ENCODE results near the gene CDH19.

CDH19 gene

GRCh38 chr18:66566616-66567015 is 37.3 kb downstream of the CDH19 start:
- Histone ChIP-seq H3K9me3 (ENCODE audit: control insufficient read depth, insufficient read depth, low read length) (no peaks in the 10 kb centered on the region), H3K4me1 (ENCODE audit: control insufficient read depth, insufficient read depth, low read length) (no peaks in the 10 kb centered on the region), H3K27me3 (ENCODE audit: control insufficient read depth, insufficient read depth, low read length) (no peaks in the 10 kb centered on the region), H3K36me3 (ENCODE audit: control insufficient read depth, insufficient read depth, low read length) (no peaks in the 10 kb centered on the region), H3K27ac (ENCODE audit: low read length) (no peak overlapping the region), H3K4me3 (ENCODE audit: low read length) (no peak overlapping the region)
- DNase-seq (ENCODE audit: low read depth, low spot score): no peak
- WGBS (ENCODE audit: insufficient coverage, insufficient read length): 100% methylated on average over 1 of the region's 5 CpGs

- Histone ChIP-seq H3K4me3 (ENCODE audit: low read length) (no peak overlapping the region), H3K36me3 (ENCODE audit: control insufficient read depth, insufficient read depth, low read length) (no peaks in the 10 kb centered on the region), H3K9me3 (ENCODE audit: control insufficient read depth, insufficient read depth, low read length) (no peaks in the 10 kb centered on the region), H3K4me1 (ENCODE audit: control insufficient read depth, insufficient read depth, low read length) (no peaks in the 10 kb centered on the region), H3K27ac (ENCODE audit: low read length) (no peak overlapping the region), H3K27me3 (ENCODE audit: control insufficient read depth, insufficient read depth, low read length) (no peaks in the 10 kb centered on the region)
- DNase-seq (ENCODE audit: low read depth, low spot score): no peak
Measured at GRCh38 chr18:66564236-66564635, 39.7 kb downstream of the CDH19 start.

DNA sequence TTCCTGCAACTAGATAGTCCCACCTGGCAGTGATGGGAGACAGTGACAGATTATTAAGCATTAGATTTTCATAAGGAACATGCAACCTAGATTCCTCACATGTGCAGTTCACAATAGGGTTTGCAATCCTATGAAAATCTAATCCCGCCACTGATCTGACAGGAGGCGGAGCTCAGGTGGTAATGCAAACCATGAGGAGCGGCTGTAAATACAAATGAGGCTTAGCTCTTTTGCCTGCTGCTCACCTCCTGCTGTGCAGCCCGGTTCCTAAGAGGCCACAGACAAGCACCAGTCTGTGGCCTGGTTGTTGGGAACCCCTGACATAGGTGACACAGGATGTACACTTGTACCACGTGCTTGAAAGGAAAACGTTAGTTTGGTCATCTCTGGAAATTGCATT is 41.6 kb downstream of the CDH19 start:
- no peak for DNase-seq (ENCODE audit: low read depth, low spot score)
- Histone ChIP-seq H3K27ac (ENCODE audit: low read length) (no peak overlapping the region), H3K4me3 (ENCODE audit: low read length) (no peak overlapping the region), H3K9me3 (ENCODE audit: control insufficient read depth, insufficient read depth, low read length) (no peaks in the 10 kb centered on the region), H3K27me3 (ENCODE audit: control insufficient read depth, insufficient read depth, low read length) (no peaks in the 10 kb centered on the region), H3K4me1 (ENCODE audit: control insufficient read depth, insufficient read depth, low read length) (no peaks in the 10 kb centered on the region), H3K36me3 (ENCODE audit: control insufficient read depth, insufficient read depth, low read length) (no peaks in the 10 kb centered on the region)
- WGBS (ENCODE audit: insufficient coverage, insufficient read length): no CpG with 5 or more reads among the region's 6 CpGs

DNA sequence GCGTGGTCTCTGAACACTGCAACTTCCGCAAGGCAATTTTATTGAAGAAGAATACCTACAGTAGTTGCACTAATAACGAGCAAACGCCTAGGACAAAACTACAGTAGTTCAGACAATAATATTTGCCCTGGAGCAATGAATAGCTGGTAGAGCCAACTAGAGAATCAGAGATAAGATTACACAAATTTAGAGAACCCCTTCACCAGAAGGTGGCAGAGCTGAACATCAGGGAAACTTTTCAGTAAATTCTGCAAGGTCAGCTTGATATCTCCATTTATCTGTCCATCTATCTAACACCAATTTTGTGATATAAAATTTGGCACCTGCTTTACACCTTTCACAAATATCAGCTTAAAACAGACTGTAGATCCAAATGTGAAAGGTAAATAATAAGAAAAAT is 43.8 kb downstream of the CDH19 start:
- H3K9me3 ChIP-seq (ENCODE audit: control insufficient read depth, insufficient read depth, low read length): no peaks in the 10 kb centered on the region
- H3K27ac ChIP-seq (ENCODE audit: low read length): no peak overlapping the region
- no peaks in the 10 kb centered on the region for H3K36me3 ChIP-seq (ENCODE audit: control insufficient read depth, insufficient read depth, low read length)
- H3K27me3 ChIP-seq (ENCODE audit: control insufficient read depth, insufficient read depth, low read length): no peaks in the 10 kb centered on the region
- peak; percentile 7 for DNase-seq (ENCODE audit: low read depth, low spot score)
- H3K4me1 ChIP-seq (ENCODE audit: control insufficient read depth, insufficient read depth, low read length): no peaks in the 10 kb centered on the region
- no CpG with 5 or more reads among the region's 4 CpGs for WGBS (ENCODE audit: insufficient coverage, insufficient read length)
- H3K4me3 ChIP-seq (ENCODE audit: low read length): no peak overlapping the region

GRCh38 chr18:66558773-66559172 is 45.1 kb downstream of the CDH19 start:
- no CpG with 5 or more reads among the region's 5 CpGs for WGBS (ENCODE audit: insufficient coverage, insufficient read length)
- DNase-seq (ENCODE audit: low read depth, low spot score): no peak
- no peaks in the 10 kb centered on the region for H3K27me3 ChIP-seq (ENCODE audit: control insufficient read depth, insufficient read depth, low read length)
- H3K4me1 ChIP-seq (ENCODE audit: control insufficient read depth, insufficient read depth, low read length): no peaks in the 10 kb centered on the region
- no peak overlapping the region for H3K27ac ChIP-seq (ENCODE audit: low read length)
- H3K4me3 ChIP-seq (ENCODE audit: low read length): no peak overlapping the region
- H3K9me3 ChIP-seq (ENCODE audit: control insufficient read depth, insufficient read depth, low read length): no peaks in the 10 kb centered on the region
- H3K36me3 ChIP-seq (ENCODE audit: control insufficient read depth, insufficient read depth, low read length): no peaks in the 10 kb centered on the region

- no peaks in the 10 kb centered on the region for H3K9me3 ChIP-seq (ENCODE audit: control insufficient read depth, insufficient read depth, low read length)
- DNase-seq (ENCODE audit: low read depth, low spot score): no peak
- no peaks in the 10 kb centered on the region for H3K4me1 ChIP-seq (ENCODE audit: control insufficient read depth, insufficient read depth, low read length)
- no peaks in the 10 kb centered on the region for H3K27me3 ChIP-seq (ENCODE audit: control insufficient read depth, insufficient read depth, low read length)
- H3K4me3 ChIP-seq (ENCODE audit: low read length): no peak overlapping the region
- no peak overlapping the region for H3K27ac ChIP-seq (ENCODE audit: low read length)
- H3K36me3 ChIP-seq (ENCODE audit: control insufficient read depth, insufficient read depth, low read length): no peaks in the 10 kb centered on the region
Measured at GRCh38 chr18:66557091-66557490, 46.8 kb downstream of the CDH19 start.

- H3K36me3 ChIP-seq (ENCODE audit: control insufficient read depth, insufficient read depth, low read length): no peaks in the 10 kb centered on the region
- 95% methylated on average over 2 of the region's 2 CpGs for WGBS (ENCODE audit: insufficient coverage, insufficient read length)
- H3K4me3 ChIP-seq (ENCODE audit: low read length): no peak overlapping the region
- no peaks in the 10 kb centered on the region for H3K27me3 ChIP-seq (ENCODE audit: control insufficient read depth, insufficient read depth, low read length)
- H3K9me3 ChIP-seq (ENCODE audit: control insufficient read depth, insufficient read depth, low read length): no peaks in the 10 kb centered on the region
- DNase-seq (ENCODE audit: low read depth, low spot score): no peak
- no peak overlapping the region for H3K27ac ChIP-seq (ENCODE audit: low read length)
- H3K4me1 ChIP-seq (ENCODE audit: control insufficient read depth, insufficient read depth, low read length): no peaks in the 10 kb centered on the region
Measured at GRCh38 chr18:66555585-66555984, 48.3 kb downstream of the CDH19 start.

DNA sequence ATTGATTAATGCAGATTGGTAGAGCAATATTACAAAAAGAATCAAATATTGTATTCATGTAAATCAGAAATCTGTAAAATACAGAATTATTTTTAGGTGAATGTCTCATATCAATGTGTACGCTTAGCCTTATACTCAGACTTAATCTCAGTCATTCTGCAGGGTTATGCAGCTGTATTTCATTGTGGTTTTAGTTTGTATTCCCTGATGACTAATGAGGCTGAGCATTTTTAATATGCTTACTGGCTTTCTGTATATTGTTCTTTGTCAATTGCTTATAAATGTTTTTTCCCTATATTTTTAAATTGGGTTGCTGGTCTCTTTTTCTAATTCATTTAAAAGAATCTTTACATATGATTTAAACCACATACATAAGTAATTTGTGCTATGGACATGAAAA is 50.1 kb downstream of the CDH19 start:
- no peak for DNase-seq (ENCODE audit: low read depth, low spot score)
- Histone ChIP-seq H3K36me3 (ENCODE audit: control insufficient read depth, insufficient read depth, low read length) (no peaks in the 10 kb centered on the region), H3K27me3 (ENCODE audit: control insufficient read depth, insufficient read depth, low read length) (no peaks in the 10 kb centered on the region), H3K27ac (ENCODE audit: low read length) (no peak overlapping the region), H3K4me1 (ENCODE audit: control insufficient read depth, insufficient read depth, low read length) (no peaks in the 10 kb centered on the region), H3K9me3 (ENCODE audit: control insufficient read depth, insufficient read depth, low read length) (no peaks in the 10 kb centered on the region), H3K4me3 (ENCODE audit: low read length) (no peak overlapping the region)
- no CpG with 5 or more reads among the region's 1 CpG for WGBS (ENCODE audit: insufficient coverage, insufficient read length)

DNA sequence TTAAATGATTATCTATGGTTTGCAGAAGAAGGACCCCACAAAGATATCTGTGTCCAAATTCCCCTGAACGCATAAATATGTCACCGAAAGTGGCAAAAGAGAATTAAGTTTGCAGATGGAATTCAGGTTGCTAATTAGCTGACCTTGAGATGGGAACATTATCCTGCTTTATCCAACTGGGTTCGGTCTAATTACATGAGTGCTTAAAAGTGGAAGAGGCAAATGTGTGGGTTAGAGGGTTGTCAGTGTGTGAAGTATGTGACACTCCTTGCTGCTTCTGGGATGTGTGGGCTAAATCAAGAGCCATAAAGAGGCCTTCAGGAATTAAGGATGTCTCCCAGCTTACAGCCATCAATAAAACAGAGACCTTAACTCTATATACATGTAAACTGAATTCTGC is 53.5 kb downstream of the CDH19 start:
- Histone ChIP-seq H3K4me1 (ENCODE audit: control insufficient read depth, insufficient read depth, low read length) (no peaks in the 10 kb centered on the region), H3K4me3 (ENCODE audit: low read length) (no peak overlapping the region), H3K9me3 (ENCODE audit: control insufficient read depth, insufficient read depth, low read length) (no peaks in the 10 kb centered on the region), H3K36me3 (ENCODE audit: control insufficient read depth, insufficient read depth, low read length) (no peaks in the 10 kb centered on the region), H3K27me3 (ENCODE audit: control insufficient read depth, insufficient read depth, low read length) (no peaks in the 10 kb centered on the region), H3K27ac (ENCODE audit: low read length) (no peak overlapping the region)
- WGBS (ENCODE audit: insufficient coverage, insufficient read length): no CpG with 5 or more reads among the region's 3 CpGs
- no peak for DNase-seq (ENCODE audit: low read depth, low spot score)

GRCh38 chr18:66548747-66549146 is 55.1 kb downstream of the CDH19 start:
- Histone ChIP-seq H3K4me1 (ENCODE audit: control insufficient read depth, insufficient read depth, low read length) (no peaks in the 10 kb centered on the region), H3K36me3 (ENCODE audit: control insufficient read depth, insufficient read depth, low read length) (no peaks in the 10 kb centered on the region), H3K4me3 (ENCODE audit: low read length) (no peak overlapping the region), H3K27ac (ENCODE audit: low read length) (no peak overlapping the region), H3K9me3 (ENCODE audit: control insufficient read depth, insufficient read depth, low read length) (no peaks in the 10 kb centered on the region), H3K27me3 (ENCODE audit: control insufficient read depth, insufficient read depth, low read length) (no peaks in the 10 kb centered on the region)
- no peak for DNase-seq (ENCODE audit: low read depth, low spot score)
- WGBS (ENCODE audit: insufficient coverage, insufficient read length): no CpG with 5 or more reads among the region's 3 CpGs

- Histone ChIP-seq H3K9me3 (ENCODE audit: control insufficient read depth, insufficient read depth, low read length) (no peaks in the 10 kb centered on the region), H3K36me3 (ENCODE audit: control insufficient read depth, insufficient read depth, low read length) (no peaks in the 10 kb centered on the region), H3K4me1 (ENCODE audit: control insufficient read depth, insufficient read depth, low read length) (no peaks in the 10 kb centered on the region), H3K27ac (ENCODE audit: low read length) (no peak overlapping the region), H3K4me3 (ENCODE audit: low read length) (no peak overlapping the region), H3K27me3 (ENCODE audit: control insufficient read depth, insufficient read depth, low read length) (no peaks in the 10 kb centered on the region)
- no peak for DNase-seq (ENCODE audit: low read depth, low spot score)
- WGBS (ENCODE audit: insufficient coverage, insufficient read length): no CpG with 5 or more reads among the region's 4 CpGs
Measured at GRCh38 chr18:66534110-66534509, 69.8 kb downstream of the CDH19 start.

Measured in iPS DF 6.9 (cell line).